GM21423 (cell line): ENCODE data around the gene RABGAP1.
A peak's percentile ranks its signal among the peaks of the same experiment; 100 is the strongest.
"Not testable (repeated sequence)": the region's sequence is repeated elsewhere in the genome, so short reads cannot be mapped to it uniquely, and the experiment has no call there.

ENCODE experiments used
- ATAC-seq: cut with Tn5 transposase; IDR thresholded peaks from one replicate; pipeline ENCODE4 v1.9.1; 2021; ENCODE audit warnings: mild to moderate bottlenecking, moderate library complexity; ENCODE audit not compliant: unreplicated experiment

RABGAP1 gene

GRCh38 chr9:122940749-122941581, at the start of gene RABGAP1:
Gene RABGAP1 (plus strand): TSS chr9:122941020. CDS start chr9:122957060, 16,040 bp downstream.
- peak; percentile 99 for ATAC-seq

- no peak for ATAC-seq
These were observed 42.9 kb upstream of the RABGAP1 start for GRCh38 chr9:122897969-122898368.

- ATAC-seq: no peak
These were observed 40.0 kb upstream of the RABGAP1 start for GRCh38 chr9:122900791-122901190.

GRCh38 chr9:122904466-122904822, 36.4 kb upstream of the RABGAP1 start:
- peak; percentile 4 for ATAC-seq

- ATAC-seq: peak; percentile 87
These were observed 35.8 kb upstream of the RABGAP1 start, which contains the start of gene RC3H2 for GRCh38 chr9:122904823-122905710. Gene RC3H2 (minus strand): TSS chr9:122905359. CDS start chr9:122897509, 7,850 bp downstream.

GRCh38 chr9:122906122-122906521, 34.7 kb upstream of the RABGAP1 start:
- ATAC-seq: not testable (repeated sequence)

GRCh38 chr9:122912671-122912963, 28.2 kb upstream of the RABGAP1 start:
- no peak for ATAC-seq

- ATAC-seq: peak; percentile 98
These were observed 27.7 kb upstream of the RABGAP1 start, which contains the start of gene ZBTB6 for GRCh38 chr9:122912964-122913673. Gene ZBTB6 (minus strand): TSS chr9:122913323. CDS start chr9:122912072, 1,251 bp downstream.

- no peak for ATAC-seq
These were observed 22.5 kb upstream of the RABGAP1 start for GRCh38 chr9:122918310-122918709.

GRCh38 chr9:122922713-122923112, 18.1 kb upstream of the RABGAP1 start:
- ATAC-seq: no peak

- no peak for ATAC-seq
These were observed 16.9 kb upstream of the RABGAP1 start for GRCh38 chr9:122923947-122924346.

- ATAC-seq: no peak
These were observed 10.9 kb upstream of the RABGAP1 start for GRCh38 chr9:122929796-122930354.

GRCh38 chr9:122930541-122931225, 10.1 kb upstream of the RABGAP1 start:
- peak; percentile 27 for ATAC-seq

- ATAC-seq: peak; percentile 95
These were observed 9.3 kb upstream of the RABGAP1 start, which contains the start of gene ZBTB26 for GRCh38 chr9:122931226-122932121. Gene ZBTB26 (minus strand): TSS chr9:122931512. CDS start chr9:122919934, 11,578 bp downstream.

- ATAC-seq: no peak
These were observed 4.4 kb upstream of the RABGAP1 start for GRCh38 chr9:122936464-122936863.

GRCh38 chr9:122936883-122937282, 3.9 kb upstream of the RABGAP1 start:
- ATAC-seq: no peak

GRCh38 chr9:122939601-122940000, 1.2 kb upstream of the RABGAP1 start:
- no peak for ATAC-seq

GRCh38 chr9:122940454-122940748, 419 bp upstream of the RABGAP1 start:
- ATAC-seq: no peak

GRCh38 chr9:122941582-122942234, 888 bp downstream of the RABGAP1 start:
- no peak for ATAC-seq
